Stimulated activated CD8-positive, alpha-beta memory T cell treated with anti-CD3 and anti-CD28 coated beads, Interleukin-15, amount 100 ng/mL, for 24 hours (primary cell): ENCODE results near the gene NRL.
"Not testable (repeated sequence)": the region's sequence is repeated elsewhere in the genome, so short reads cannot be mapped to it uniquely, and the experiment has no call there.

Source experiments
- DNase-seq: peaks from one replicate; pipeline ENCODE4 v3.0.0-alpha.2; 2020; ENCODE audit warnings: low read depth

Gene NRL

GRCh38 chr14:24123424-24124417 lies 9.0 kb upstream of the NRL start:
- no peak for DNase-seq

DNA sequence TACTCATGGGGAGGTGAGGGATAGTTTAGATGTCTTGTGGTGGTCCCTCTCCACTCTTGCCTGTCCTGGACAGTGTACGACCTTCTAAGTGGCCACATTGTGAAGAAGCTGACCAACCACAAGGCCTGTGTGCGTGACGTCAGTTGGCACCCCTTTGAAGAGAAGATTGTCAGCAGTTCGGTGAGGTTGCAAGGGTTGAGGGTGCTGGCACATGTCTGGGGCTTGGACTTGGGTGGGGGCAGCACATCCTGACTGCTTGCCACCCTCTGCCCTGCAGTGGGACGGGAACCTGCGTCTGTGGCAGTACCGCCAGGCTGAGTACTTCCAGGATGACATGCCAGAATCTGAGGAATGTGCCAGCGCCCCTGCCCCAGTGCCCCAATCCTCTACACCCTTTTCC lies 8.1 kb upstream of the NRL start:
- no peak for DNase-seq

DNA sequence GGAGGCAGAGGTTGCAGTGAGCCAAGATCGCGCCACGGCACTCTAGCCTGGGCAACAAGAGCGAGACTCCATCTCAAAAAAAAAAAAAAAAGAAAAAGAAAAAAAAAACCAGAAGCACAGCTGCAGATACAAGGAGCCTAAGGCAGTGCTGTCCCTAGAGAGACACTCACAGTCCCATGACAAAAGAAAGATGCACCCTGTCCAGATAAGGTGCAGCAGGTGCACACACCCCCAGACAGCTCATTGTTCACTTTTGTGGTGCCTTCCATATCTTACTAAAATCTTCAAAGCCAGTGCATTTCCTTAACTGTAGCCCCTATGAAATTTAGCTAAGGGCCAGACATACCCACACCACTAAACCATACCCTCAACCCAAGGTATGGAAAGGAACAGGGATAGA lies 7.7 kb upstream of the NRL start:
- DNase-seq, result no peak

DNA sequence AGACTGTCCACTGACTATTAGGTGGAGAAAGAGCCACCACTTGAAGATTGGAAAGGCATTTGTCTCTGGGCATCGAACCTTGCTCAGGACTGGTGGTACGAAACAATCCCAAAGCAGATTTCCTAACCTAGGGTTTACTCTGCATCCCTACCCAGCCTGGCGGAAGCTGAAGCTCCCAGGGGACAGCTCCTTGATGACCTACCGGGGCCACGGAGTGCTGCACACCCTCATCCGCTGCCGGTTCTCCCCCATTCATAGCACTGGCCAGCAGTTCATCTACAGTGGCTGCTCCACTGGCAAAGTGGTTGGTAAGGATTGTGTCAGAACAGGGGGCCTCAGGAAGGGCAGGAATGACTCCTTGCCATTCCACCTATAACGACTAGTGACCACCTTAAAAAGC lies 6.5 kb upstream of the NRL start:
- DNase-seq, result no peak

- no peak for DNase-seq
These were observed 4.9 kb upstream of the NRL start for GRCh38 chr14:24119691-24120090.

DNA sequence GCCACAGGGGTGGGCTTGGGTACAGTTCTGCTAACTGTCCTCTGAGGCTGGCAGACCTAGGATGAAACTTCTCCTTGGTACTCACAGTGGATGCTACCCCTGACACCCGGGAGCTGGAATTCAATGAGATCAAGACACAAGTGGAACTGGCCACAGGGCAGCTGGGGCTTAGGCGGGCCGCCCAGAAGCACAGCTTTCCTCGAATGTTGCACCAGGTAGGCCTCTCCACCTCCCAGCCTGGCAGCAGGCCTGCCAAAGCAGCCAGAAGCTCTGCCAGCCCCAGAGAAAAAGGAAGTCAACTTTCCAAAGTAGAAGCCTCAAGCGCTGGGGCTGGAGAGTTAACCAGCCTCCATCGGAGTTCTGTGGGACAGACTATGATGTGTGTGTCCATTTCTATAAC lies 2.4 kb upstream of the NRL start:
- no peak for DNase-seq

GRCh38 chr14:24116128-24116814 lies 1.5 kb upstream of the NRL start:
- no peak for DNase-seq

DNA sequence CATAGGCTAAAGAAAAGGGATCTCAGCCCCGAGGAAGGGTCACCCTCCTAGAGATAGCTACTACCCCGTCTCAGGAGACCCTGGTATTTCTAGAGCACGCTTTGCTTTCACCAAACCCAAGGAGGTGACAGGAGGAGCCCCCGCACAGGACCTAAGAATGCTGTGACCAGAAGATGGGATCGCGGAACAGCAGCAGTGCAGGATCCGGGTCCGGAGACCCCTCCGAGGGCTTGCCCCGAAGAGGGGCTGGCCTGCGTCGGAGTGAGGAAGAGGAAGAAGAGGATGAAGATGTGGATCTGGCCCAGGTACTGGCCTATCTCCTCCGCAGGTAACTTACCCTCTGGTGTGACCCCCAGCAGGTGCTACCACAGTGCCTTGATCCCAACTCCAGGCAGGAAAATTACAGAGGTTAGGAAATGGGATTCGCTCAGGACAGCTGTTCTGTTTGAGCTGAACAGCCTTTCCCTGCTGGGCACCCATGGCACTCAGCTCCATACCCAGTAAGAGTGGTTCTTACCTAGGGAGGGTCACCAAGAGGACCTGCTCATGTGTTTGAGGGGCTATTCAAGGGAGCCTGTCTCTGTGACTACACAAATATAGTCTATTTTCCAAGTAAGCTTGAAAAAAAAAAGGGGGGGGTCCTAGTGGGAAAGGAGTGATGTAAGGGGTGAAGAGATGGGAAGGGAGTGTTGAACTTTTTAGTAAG lies 826 bp upstream of the NRL start:
- DNase-seq, result no peak

DNA sequence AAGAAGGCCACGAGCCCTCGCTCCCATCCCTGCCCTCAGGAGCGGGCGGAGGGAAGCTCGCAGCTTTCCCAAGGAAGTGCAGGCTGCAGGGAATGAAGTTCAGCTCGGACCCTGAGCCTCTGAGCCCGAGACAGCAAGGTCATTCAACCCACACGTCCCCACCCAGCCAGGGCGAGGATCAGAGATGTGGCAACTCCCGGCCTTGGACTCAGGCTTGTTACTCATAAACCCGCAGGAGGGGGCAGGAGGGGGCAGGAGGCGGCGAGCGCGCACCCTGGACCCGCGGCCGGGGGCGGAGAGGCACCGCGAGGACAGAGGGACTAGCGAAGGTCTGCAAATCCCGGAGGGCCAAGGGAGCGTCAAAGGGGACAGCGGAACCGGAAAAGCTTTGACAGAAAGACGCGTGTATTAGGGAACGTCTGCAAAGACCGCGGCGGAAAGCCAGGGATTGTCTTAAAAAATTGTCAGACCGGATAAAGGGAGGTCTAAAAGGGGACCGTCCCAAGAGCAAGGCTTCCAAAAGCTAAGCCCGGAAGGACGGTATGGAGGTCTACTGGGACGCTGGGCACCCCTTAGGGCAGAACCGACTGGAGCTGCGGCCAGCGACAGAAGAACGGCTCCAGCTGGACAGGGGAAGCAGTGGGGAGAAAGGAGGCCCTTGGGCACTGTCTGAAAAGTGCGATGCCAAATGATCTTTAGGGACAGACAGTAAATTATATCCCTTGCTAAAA lies 783 bp downstream of the NRL start:
- DNase-seq, result peak; percentile 43

DNA sequence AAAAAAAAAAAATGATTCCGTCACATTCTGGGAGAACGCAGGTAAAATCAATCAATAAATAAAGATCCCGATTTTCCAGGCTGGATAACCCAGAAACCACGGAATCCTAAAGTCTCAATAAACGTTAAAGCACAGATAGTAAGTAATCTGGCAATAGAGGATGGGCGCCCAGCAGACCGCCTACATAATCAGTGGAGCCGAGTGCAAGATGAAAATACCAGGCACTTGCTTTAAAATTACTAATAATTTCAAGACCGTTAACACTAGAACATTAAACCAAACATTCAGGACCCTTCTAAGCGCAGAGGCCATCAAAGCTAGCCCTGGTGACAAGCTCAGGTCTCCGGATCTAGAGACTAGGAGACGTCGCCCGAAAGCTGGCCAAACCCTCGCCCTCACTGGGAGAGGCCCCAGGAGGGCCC lies 1.4 kb downstream of the NRL start:
- no peak for DNase-seq

GRCh38 chr14:24110523-24110922 lies 4.2 kb downstream of the NRL start:
- DNase-seq, result no peak

- no peak for DNase-seq
These were observed 4.7 kb downstream of the NRL start for GRCh38 chr14:24110060-24110459.

DNA sequence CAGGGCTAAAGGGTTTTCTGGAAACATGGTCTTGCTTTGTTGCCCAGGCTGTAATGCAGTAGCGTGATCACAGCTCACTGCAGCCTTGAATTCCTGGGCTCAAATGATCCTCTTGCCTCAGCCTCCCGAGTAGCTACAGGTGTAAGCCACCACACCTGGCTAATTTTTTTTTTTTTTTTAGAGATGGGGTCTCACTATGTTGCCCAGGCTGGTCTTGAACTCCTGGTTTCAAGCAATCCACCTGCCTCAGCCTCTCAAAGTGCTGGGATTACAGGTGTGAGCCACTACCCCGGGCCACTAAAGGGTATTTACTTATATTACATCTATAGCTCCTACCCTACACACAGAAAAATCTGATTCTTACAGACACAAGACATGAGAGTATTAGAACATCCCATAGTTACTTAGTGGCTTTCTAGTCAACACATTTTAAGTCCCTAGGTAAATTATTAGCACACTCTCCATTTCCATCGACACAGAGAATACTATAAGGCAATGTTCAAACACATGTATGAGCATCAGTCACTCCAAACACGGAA lies 6.3 kb downstream of the NRL start:
- DNase-seq, result no peak

GRCh38 chr14:24106672-24107271 lies 8.0 kb downstream of the NRL start:
- no peak for DNase-seq

DNA sequence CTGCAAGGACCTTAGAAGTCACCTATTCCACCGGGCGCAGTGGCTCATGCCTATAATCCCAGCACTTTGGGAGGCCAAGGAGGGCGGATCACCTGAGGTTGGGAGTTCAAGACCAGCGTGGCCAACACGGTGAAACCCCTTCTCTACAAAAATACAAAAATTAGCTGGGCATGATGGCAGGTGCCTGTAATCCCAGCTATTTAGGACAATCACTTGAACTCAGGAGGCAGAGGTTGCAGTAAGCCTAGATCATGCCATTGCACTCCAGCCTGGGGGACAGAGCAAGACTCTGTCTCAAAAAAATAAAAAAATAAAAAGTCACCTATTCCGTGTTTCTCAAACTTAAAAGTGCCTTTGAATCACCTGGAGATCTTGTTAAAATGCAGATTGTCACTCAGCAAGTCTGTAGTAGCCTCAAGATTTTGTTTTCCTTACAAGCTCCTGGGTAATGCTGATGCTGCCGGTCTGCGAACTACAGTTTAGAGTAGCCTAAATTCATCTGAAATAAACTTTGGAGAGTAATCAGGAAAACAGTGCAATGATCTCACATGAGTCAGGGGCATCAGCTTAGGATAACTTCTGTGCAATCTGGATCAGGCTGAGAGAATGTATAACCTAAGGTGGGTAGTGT lies 9.0 kb downstream of the NRL start:
- DNase-seq, result not testable (repeated sequence)

DNA sequence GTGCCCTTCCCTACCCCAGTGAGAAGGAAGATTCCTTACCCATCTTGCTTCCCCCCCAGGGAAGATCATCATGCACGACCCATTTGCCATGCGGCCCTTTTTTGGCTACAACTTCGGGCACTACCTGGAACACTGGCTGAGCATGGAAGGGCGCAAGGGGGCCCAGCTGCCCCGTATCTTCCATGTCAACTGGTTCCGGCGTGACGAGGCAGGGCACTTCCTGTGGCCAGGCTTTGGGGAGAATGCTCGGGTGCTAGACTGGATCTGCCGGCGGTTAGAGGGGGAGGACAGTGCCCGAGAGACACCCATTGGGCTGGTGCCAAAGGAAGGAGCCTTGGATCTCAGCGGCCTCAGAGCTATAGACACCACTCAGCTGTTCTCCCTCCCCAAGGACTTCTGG lies 11.3 kb downstream of the NRL start:
- no peak for DNase-seq

DNA sequence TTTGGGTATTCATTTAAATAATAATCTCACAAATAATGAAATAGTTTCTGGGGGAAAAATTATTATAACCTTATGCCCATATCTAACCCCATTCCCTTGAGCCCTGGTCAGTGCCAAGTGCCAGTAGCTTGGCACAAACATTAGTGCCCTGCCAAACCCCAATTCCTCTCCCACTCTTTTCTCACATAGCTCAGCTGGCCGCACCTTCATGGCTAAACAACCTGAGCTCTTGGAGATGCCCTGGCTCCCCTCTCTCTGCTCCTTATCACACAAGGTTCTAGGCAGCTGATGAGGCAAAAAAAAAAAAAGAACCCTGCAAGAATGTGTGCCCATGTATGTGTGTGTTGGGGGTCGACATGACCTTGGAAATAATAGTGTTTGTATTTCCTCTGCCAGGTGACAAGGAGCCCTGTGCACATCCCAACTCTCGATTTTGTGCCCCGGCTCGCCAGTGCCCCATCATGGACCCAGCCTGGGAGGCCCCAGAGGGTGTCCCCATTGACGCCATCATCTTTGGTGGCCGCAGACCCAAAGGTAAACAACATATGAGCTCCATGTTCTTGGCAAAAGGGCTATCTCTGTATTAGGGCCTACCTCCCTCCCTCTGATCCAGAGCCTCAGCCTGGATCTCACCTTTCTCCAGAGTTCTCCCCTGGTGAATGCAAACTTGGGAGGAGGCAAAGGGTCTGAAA lies 12.2 kb downstream of the NRL start:
- no peak for DNase-seq

DNA sequence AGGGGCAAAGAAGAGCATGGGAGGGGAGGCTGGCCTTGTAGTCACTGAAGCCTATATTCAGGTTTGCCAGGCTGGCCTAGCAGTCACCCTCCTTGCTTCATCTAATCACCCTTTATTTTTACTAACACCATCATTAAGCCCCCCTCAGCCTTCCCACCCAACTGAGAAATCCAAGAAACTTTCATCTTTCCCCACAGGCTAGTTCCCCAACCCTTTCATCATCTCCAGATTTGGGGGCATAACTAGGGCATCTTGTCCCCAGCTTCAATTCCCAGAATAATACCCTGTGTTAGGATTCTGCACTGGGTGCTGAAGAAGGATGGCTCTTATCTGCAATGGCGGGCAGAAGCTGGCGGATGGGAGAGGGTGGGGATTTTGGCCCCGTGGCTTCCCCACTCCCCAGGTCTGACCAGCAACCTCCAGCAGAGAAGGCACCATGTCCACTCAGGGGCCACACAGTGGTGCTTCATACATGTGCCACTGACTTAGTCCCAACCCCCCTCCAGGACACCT lies 13.7 kb downstream of the NRL start:
- DNase-seq, result no peak

- DNase-seq, result no peak
These were observed 14.4 kb downstream of the NRL start for GRCh38 chr14:24100197-24100981.
